MCF 10A (cell line): ENCODE data around the gene UTP11. TPM values are rescaled to one million over a fixed set of nuclear protein-coding genes. Genes with fewer than 3 reads are reported as not detected.

Experiments
- BruUV-seq: library from RNA; stranded (reverse); fragments of 400-500 nt; replicated peaks from 2 replicates; lab custom pipeline; 2021; lab: Mats Ljungman, UMichigan
- CTCF ChIA-PET: fragments of 300-600 bp; sonication (Branson Sonifier 250); formaldehyde crosslinking; extraction: SDS; loops from one replicate; lab custom pipeline; 2021; ENCODE audit warnings: antibody characterized with exemption, inconsistent platforms; lab: Yijun Ruan, JAX
- POLR2A ChIA-PET: fragments of 300-600, 350-650 bp; sonication (Branson Sonifier 250); formaldehyde crosslinking; extraction: SDS; loops from one replicate; lab custom pipeline; 2020; ENCODE audit warnings: antibody characterized with exemption, inconsistent platforms; lab: Yijun Ruan, JAX
- DNase-seq: peaks from one replicate; pipeline ENCODE4 v3.0.0-alpha.2; 2018; ENCODE audit not compliant: unreplicated experiment
- H3K27ac Mint-ChIP-seq: one replicate; pipeline ENCODE4 v1.8.0; 2022; ENCODE audit warnings: mild to moderate bottlenecking, low read depth, mixed read lengths; ENCODE audit not compliant: unreplicated experiment
- H3K27me3 Mint-ChIP-seq: one replicate; pipeline ENCODE4 v1.8.0; 2022; ENCODE audit warnings: mixed read lengths; ENCODE audit not compliant: insufficient read depth, unreplicated experiment
- H3K36me3 Mint-ChIP-seq: one replicate; pipeline ENCODE4 v1.8.0; 2022; ENCODE audit warnings: mild to moderate bottlenecking, moderate library complexity, mixed read lengths; ENCODE audit not compliant: insufficient read depth, unreplicated experiment
- H3K4me1 Mint-ChIP-seq: one replicate; pipeline ENCODE4 v1.8.0; 2022; ENCODE audit warnings: mixed read lengths; ENCODE audit not compliant: insufficient read depth, unreplicated experiment
- H3K4me3 Mint-ChIP-seq: one replicate; pipeline ENCODE4 v1.8.0; 2022; ENCODE audit warnings: mild to moderate bottlenecking, moderate library complexity, mixed read lengths; ENCODE audit not compliant: unreplicated experiment
- H3K9me3 Mint-ChIP-seq: one replicate; pipeline ENCODE4 v1.8.0; 2022; ENCODE audit warnings: mixed read lengths; ENCODE audit not compliant: unreplicated experiment
- intact Hi-C: fragments of 100-400 bp; cut with micrococcal nuclease; formaldehyde crosslinking; loops from 2 replicates; pipeline ENCODE4 v1.14.1; 2022
- total RNA-seq: library from RNA; stranded (reverse); gene quantifications from 2 replicates; pipeline ENCODE4 v1.2.3, GENCODE V29; 2022
- TF ChIP-seq, protein P1 (sequence below): fragments of 200-600 bp; IDR thresholded peaks from one replicate; pipeline ENCODE4 v1.8.0; 2022; ENCODE audit warnings: antibody characterized with exemption, mild to moderate bottlenecking; ENCODE audit not compliant: unreplicated experiment

The UTP11 gene
- total RNA-seq, 1 experiment from 2014 or later, result 66.5 TPM

- Mint-ChIP-seq H3K36me3 (no peaks in the 10 kb centered on the region), H3K27ac (no peak overlapping the region), H3K4me1 (no peaks in the 10 kb centered on the region), H3K9me3 (no peaks in the 10 kb centered on the region), H3K4me3 (no peak overlapping the region), H3K27me3 (peaks cover 10% of the 10 kb centered on the region)
- CTCF ChIA-PET, result interaction anchor here (0.6 to 0.9 kb wide), 6 partner anchors 25 to 987 kb away, joined by 3 to 4 read pairs (median 3); no protein-coding TSS in a partner anchor
- TF ChIP-seq, protein P1, sequence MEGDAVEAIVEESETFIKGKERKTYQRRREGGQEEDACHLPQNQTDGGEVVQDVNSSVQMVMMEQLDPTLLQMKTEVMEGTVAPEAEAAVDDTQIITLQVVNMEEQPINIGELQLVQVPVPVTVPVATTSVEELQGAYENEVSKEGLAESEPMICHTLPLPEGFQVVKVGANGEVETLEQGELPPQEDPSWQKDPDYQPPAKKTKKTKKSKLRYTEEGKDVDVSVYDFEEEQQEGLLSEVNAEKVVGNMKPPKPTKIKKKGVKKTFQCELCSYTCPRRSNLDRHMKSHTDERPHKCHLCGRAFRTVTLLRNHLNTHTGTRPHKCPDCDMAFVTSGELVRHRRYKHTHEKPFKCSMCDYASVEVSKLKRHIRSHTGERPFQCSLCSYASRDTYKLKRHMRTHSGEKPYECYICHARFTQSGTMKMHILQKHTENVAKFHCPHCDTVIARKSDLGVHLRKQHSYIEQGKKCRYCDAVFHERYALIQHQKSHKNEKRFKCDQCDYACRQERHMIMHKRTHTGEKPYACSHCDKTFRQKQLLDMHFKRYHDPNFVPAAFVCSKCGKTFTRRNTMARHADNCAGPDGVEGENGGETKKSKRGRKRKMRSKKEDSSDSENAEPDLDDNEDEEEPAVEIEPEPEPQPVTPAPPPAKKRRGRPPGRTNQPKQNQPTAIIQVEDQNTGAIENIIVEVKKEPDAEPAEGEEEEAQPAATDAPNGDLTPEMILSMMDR, result no peak
- DNase-seq, result peak; percentile 12
- intact Hi-C loops, result no loop called here
- POLR2A ChIA-PET, result interaction anchor here (1.1 kb wide), 1 partner anchor 12 kb away, joined by 3 read pairs; no protein-coding TSS in a partner anchor
- no TSS peak for BruUV-seq
These were observed 41.0 kb downstream of the UTP11 start for GRCh38 chr1:38053416-38054091.

- H3K9me3 Mint-ChIP-seq, result no peaks in the 10 kb centered on the region
- BruUV-seq, result no TSS peak
- peaks cover 10% of the 10 kb centered on the region for H3K27me3 Mint-ChIP-seq
- no peak for DNase-seq
- H3K27ac Mint-ChIP-seq, result no peak overlapping the region
- ChIA-PET CTCF (interaction anchor here (0.6 to 1.6 kb wide), 2 partner anchors 8 to 10 kb away, joined by 3 to 4 read pairs; no protein-coding TSS in a partner anchor), POLR2A (interaction anchor here (0.5 kb wide), 1 partner anchor 765 kb away, joined by 4 read pairs; no protein-coding TSS in a partner anchor)
- H3K4me3 Mint-ChIP-seq, result no peak overlapping the region
- no peaks in the 10 kb centered on the region for H3K36me3 Mint-ChIP-seq
- intact Hi-C loops, result no loop called here
- TF ChIP-seq, protein P1, result no peak
- no peaks in the 10 kb centered on the region for H3K4me1 Mint-ChIP-seq
These were observed 42.9 kb downstream of the UTP11 start for GRCh38 chr1:38055398-38055797.

- CTCF ChIA-PET, result interaction anchor here (0.8 to 1.6 kb wide), 3 partner anchors 10 to 214 kb away, joined by 3 to 4 read pairs (median 3); partner anchors contain the start of gene POU3F1
- POLR2A ChIA-PET, result interaction anchor here (0.5 kb wide), 2 partner anchors 80 to 764 kb away, joined by 4 read pairs; no protein-coding TSS in a partner anchor
- H3K4me1 Mint-ChIP-seq, result no peaks in the 10 kb centered on the region
- no peak overlapping the region for H3K27ac Mint-ChIP-seq
- H3K36me3 Mint-ChIP-seq, result no peaks in the 10 kb centered on the region
- TF ChIP-seq, protein P1, result no peak
- no peak overlapping the region for H3K4me3 Mint-ChIP-seq
- H3K27me3 Mint-ChIP-seq, result peaks cover 10% of the 10 kb centered on the region
- BruUV-seq, result no TSS peak
- no peaks in the 10 kb centered on the region for H3K9me3 Mint-ChIP-seq
- no peak for DNase-seq
- intact Hi-C loops, result no loop called here
These were observed 43.4 kb downstream of the UTP11 start for GRCh38 chr1:38055965-38056364.

GRCh38 chr1:38059635-38060250, 47.2 kb downstream of the UTP11 start:
- Mint-ChIP-seq H3K27me3 (peaks cover 10% of the 10 kb centered on the region), H3K4me1 (peaks cover 6% of the 10 kb centered on the region), H3K9me3 (no peaks in the 10 kb centered on the region), H3K27ac (no peak overlapping the region), H3K4me3 (no peak overlapping the region), H3K36me3 (no peaks in the 10 kb centered on the region)
- DNase-seq, result no peak
- TF ChIP-seq, protein P1, result no peak
- intact Hi-C loops, result loop anchor here (5.0 kb wide), 1 partner anchor 32 kb away; no protein-coding TSS in a partner anchor
- BruUV-seq, result no TSS peak
- ChIA-PET POLR2A (interaction anchor here (1.4 kb wide), 1 partner anchor 12 kb away, joined by 3 read pairs; no protein-coding TSS in a partner anchor), CTCF (interaction anchor here (0.6 kb wide), 1 partner anchor 74 kb away, joined by 3 read pairs; no protein-coding TSS in a partner anchor)
